Sciatic nerve (tissue), 2 donors: Measurements from ENCODE around the gene CLDN34. TPM values are rescaled to one million over a fixed set of nuclear protein-coding genes. Genes with fewer than 3 reads are reported as not detected.
A peak's percentile ranks its signal among the peaks of the same experiment; 100 is the strongest.

Source experiments
- ATAC-seq: fragments of 200-7000 bp; cut with Tn5 transposase; one replicate; pipeline ENCODE4 v1.9.1; 2020; ENCODE audit warnings: mild to moderate bottlenecking, moderate library complexity
- DNase-seq: peaks from one replicate; pipeline ENCODE4 v3.0.0-alpha.2; 2020; ENCODE audit warnings: low spot score
- intact Hi-C: fragments of 100-400 bp; cut with DNase I; formaldehyde crosslinking; loops from one replicate; pipeline ENCODE4 v1.14.2; 2022
- total RNA-seq: library from RNA; stranded (reverse); fragmentation: NEBNext Ultra II Directional; extraction: Animal tissue kit (Norgen Biotek cat#: 25700); gene quantifications from one replicate; pipeline ENCODE4 v1.2.1, GENCODE V29; 2021
- donor health status: DM: no; HTN: no; CAD: no.
- donor health status: DM: no; HTN: no; CAD: no.

Gene CLDN34
- total RNA-seq, 1 donor from 2014 or later, result not detected

- ATAC-seq, result no peak
- DNase-seq, result no peak
- intact Hi-C loops, result no loop called here
These were observed 9.0 kb upstream of the CLDN34 start for GRCh38 chrX:9958183-9958582.

GRCh38 chrX:9961750-9962149 lies 5.4 kb upstream of the CLDN34 start:
- intact Hi-C loops, result no loop called here
- ATAC-seq (no peak), DNase-seq (no peak)

GRCh38 chrX:9977635-9978034 lies 10.5 kb downstream of the CLDN34 start:
- DNase-seq (no peak), ATAC-seq (no peak)
- intact Hi-C loops, result no loop called here

DNA sequence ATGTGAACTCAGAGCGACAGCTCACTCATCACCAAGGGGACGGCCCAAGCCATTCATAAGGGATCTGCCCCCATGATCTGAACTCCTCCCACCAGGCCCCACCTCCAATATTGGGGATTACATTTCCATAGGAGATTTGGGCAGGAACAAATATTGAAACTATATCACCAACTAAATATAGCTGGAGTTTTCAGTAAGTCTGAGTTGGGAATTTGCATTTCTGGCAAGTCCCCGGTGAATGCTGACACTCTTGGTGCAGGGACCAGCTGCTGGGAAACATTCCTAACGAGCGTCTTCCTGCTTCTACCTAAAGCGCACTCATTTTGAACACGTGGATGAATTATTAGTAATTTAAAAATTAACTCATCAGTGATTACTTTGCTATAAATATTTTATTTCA lies 13.2 kb downstream of the CLDN34 start:
- no peak for ATAC-seq
- intact Hi-C loops, result no loop called here

DNA sequence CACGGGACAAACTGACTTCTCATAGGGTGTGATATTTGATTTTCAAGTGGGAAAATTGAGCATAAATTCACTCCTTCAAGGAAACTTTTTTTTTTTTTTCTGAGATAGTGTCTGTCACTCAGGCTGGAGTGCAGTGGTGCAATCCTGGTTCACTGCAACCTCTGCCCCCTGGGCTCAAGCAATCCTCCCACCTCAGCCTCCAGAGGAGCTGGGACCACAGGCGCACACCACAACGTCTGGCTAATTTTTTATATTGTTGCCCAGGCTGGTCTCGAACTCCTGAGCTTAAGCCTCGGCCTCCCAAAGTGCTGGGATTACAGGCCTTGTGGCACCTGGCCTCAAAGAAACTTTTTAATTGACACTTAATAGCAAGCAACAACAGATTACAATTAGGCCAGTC lies 13.8 kb downstream of the CLDN34 start:
- intact Hi-C loops, result no loop called here
- ATAC-seq, result no peak
- no peak for DNase-seq

More for the DNA sequence above, 13.2 kb downstream of the CLDN34 start:
- DNase-seq, result no peak

- ATAC-seq, result no peak
- intact Hi-C loops, result no loop called here
These were observed 16.3 kb downstream of the CLDN34 start for GRCh38 chrX:9983441-9983840.

GRCh38 chrX:9983846-9984245 lies 16.7 kb downstream of the CLDN34 start:
- DNase-seq (no peak), ATAC-seq (no peak)
- intact Hi-C loops, result no loop called here

More at GRCh38 chrX:9983441-9983840, 16.3 kb downstream of the CLDN34 start:
- no peak for DNase-seq

GRCh38 chrX:9988762-9989161 lies 21.6 kb downstream of the CLDN34 start:
- DNase-seq, result no peak
- no peak for ATAC-seq
- intact Hi-C loops, result no loop called here

DNA sequence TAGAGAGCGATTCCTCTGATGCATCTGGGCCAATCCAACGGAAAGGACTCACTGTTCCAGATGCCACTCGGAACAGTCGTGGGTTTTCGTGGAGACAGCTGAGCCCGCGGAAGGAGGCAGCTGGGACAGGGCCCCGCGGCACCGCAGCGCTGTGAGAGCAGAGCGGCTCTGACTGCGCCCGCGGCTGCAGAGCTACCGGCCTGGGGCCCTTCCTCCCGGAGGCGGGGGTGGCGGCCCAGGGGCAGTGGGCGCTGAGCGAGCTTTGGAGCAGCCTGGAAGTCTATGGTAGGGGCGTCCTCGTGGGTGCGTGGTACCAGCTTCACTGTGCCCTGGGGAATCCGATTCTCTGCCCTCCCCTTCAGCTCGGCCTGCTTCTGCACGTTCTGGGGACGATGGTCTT lies 24.9 kb downstream of the CLDN34 start:
- intact Hi-C loops, result loop anchor here (10.0 kb wide), 1 partner anchor 117 kb away; no protein-coding TSS in a partner anchor
- DNase-seq (no peak), ATAC-seq (no peak)

- no peak for ATAC-seq
- DNase-seq, result no peak
- intact Hi-C loops, result loop anchor here (10.0 kb wide), 1 partner anchor 118 kb away; no protein-coding TSS in a partner anchor
These were observed 25.6 kb downstream of the CLDN34 start for GRCh38 chrX:9992724-9993123.

DNA sequence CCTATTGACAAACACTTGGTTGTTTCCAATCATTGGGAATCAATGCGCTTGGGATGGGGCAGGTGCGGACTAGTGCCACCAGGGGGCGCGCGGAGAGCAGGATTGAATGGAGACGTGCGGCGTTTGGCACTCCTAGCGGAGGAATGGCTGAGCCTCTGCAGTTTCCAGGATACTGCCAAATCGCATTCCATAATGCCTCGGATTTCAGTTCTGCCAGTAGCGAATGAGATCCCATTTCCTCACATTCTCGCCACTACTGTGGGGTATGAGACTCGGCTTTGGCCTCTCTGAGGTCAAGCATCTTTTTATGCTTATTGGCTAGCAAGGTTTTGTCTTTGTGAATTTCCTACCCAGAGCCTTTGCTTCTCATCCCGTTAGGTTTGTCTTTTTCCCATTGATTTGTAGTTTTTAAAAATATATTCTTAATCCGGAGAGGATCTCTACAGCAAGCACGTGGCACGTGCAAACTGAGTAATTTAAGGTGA lies 28.7 kb downstream of the CLDN34 start:
- intact Hi-C loops, result loop anchor here (5.0 to 10.0 kb wide), 2 partner anchors 121 kb away; no protein-coding TSS in a partner anchor
- peak; percentile 97 for ATAC-seq
- DNase-seq, result peak; percentile 92

GRCh38 chrX:9997041-9997440 lies 29.9 kb downstream of the CLDN34 start:
- no peak for DNase-seq
- intact Hi-C loops, result loop anchor here (5.0 to 10.0 kb wide), 2 partner anchors 120 to 122 kb away; no protein-coding TSS in a partner anchor
- no peak for ATAC-seq

GRCh38 chrX:9997524-9997923 lies 30.4 kb downstream of the CLDN34 start:
- DNase-seq, result no peak
- no peak for ATAC-seq
- intact Hi-C loops, result loop anchor here (5.0 to 10.0 kb wide), 2 partner anchors 120 to 123 kb away; no protein-coding TSS in a partner anchor

GRCh38 chrX:10001496-10001895 lies 34.3 kb downstream of the CLDN34 start:
- ATAC-seq (no peak), DNase-seq (no peak)
- intact Hi-C loops, result no loop called here

DNA sequence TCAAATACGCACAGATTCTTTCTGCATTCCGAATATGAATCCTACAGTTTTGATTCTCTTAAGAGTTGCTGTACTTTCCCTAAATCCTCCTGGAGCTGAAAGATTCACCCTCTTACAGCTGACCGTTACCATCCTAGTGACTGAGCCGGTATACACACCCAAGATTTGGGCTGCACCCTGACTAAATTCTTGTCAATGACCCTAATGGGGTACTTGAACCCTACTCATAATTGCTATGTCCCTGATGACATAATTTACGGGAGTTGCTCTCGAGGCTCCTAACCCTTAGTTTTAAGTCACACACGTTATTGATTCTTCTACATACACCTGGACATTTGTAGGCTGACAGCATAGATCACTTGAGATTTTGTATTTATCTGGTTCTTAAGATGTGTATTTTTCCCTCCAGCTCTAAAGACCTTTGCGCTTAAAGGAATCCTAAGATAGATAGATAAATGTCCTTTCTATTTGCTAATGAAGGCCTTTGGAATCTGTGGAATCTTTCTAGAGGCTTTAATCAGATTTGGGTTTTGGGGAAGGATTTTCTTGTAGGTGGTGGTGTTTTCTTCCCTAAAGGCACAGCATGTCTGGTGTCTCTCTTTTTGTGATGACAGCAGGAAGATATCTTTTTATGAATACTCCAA lies 37.8 kb downstream of the CLDN34 start:
- intact Hi-C loops, result no loop called here
- ATAC-seq (no peak), DNase-seq (no peak)

GRCh38 chrX:10006086-10006485 lies 38.9 kb downstream of the CLDN34 start:
- ATAC-seq (no peak), DNase-seq (no peak)
- intact Hi-C loops, result no loop called here

GRCh38 chrX:10006770-10007169 lies 39.6 kb downstream of the CLDN34 start:
- no peak for DNase-seq
- intact Hi-C loops, result no loop called here
- ATAC-seq, result no peak

DNA sequence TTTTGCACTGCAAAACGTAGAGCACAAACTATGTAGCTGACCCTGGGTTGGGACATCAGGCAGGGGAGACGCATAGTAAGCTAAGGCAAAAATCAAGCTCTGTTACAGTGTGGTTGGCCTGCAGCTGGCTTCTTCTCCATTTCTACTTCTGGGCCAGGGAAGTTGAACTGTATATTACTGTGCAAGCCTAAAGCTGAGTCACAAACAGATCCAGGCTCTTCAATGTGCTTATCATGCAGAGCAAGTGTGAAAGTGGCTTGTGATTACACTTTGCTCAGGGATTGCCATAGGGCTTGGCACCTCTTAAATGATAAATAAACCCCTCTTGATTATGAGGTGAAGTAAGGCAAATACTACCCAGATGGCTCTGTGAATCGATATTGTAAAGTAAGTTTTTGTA lies 40.5 kb downstream of the CLDN34 start:
- ATAC-seq, result no peak
- no peak for DNase-seq
- intact Hi-C loops, result no loop called here

GRCh38 chrX:10008483-10009056 lies 41.4 kb downstream of the CLDN34 start:
- intact Hi-C loops, result no loop called here
- DNase-seq (peak; percentile 13), ATAC-seq (no peak)

DNA sequence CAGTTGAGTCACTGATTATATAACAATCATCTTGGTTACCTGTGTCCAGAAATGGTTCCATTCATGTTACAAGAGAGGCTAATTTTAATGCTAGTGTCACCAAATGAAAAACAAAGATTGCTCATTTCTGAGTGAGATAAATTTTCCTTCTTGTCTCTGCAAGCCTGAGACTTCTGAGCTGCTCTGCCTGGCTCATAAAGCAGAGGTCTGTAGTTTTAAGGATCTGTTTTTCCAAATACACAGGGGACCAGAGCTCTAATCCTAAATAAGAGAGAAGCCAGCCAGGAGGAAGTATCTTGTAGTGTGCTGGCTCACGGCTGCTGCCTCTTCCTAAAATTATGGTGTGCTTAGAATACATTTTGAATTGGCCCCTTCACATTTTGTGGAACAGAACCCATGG lies 42.6 kb downstream of the CLDN34 start:
- intact Hi-C loops, result no loop called here
- ATAC-seq (no peak), DNase-seq (no peak)

DNA sequence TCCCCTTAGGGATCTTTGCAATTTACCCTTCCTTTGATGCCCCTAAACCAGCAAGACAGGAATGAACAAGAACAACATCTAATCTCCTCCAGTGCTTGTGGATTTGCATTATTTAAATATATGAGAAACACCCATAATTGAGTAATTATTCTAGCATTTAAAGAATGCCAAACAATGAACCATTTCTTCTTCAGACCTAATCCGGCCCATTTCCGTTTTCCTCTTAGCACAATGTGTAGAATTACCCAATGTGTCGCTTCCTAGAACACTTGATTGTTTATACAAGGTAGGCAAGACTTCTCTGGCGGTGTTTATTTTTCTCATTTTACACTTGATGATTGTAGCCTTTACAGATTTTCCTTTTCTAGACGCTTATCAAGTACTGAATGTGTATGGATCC lies 43.5 kb downstream of the CLDN34 start:
- intact Hi-C loops, result no loop called here
- ATAC-seq (no peak), DNase-seq (no peak)
